Activated CD4-positive, alpha-beta T cell treated with anti-CD3 and anti-CD28 coated beads, Interleukin-2, amount 50 U/mL, for 24 hours (primary cell): Measurements from ENCODE around the gene SPAG16.

Experiments used
- DNase-seq, 2 donors: peaks; one replicate each; pipeline ENCODE4 v3.0.0-alpha.2; 2020; ENCODE audit warnings: low read depth in 1 of 2, low spot score in 1 of 2

SPAG16 gene

GRCh38 chr2:213537579-213537978 lies 253.3 kb downstream of the SPAG16 start:
- DNase-seq = no peak

DNA sequence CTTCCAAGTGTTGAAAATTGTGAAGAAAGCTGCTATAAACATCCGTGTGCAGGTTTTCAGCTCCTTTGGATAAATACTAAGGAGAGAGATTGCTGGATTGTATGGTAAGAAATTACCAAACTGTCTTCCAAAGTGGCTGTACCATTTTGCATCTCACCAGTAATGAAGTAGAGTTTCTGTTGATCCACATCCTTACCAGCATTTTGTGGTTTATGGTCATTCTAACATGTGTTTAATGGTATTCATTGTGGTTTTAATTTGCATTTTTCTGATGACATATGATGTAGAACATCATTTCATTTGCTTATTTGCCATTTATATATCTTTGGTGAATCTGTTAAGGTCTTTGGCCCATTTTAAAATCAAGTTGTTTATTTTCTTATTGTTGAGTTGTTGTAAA lies 260.7 kb downstream of the SPAG16 start:
- no peak for DNase-seq

DNA sequence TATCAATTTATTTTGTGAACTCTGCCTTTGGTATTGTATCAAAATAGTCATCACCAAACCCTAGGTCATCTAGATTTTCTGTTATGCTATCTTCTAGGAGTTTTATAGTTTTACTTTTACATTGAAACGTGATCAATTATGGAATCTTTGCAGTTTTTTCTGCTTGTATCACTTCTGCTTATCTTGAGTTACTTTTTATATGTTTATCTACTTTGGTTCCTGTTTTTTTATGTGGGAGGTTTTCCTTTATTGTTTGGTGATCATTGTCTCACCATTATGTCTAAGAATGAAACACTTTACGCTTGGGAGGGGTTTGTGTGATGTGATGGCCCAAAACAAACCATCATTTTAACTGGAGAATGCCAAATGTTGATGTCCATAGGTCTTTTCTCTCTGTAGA lies 261.2 kb downstream of the SPAG16 start:
- DNase-seq = no peak

DNA sequence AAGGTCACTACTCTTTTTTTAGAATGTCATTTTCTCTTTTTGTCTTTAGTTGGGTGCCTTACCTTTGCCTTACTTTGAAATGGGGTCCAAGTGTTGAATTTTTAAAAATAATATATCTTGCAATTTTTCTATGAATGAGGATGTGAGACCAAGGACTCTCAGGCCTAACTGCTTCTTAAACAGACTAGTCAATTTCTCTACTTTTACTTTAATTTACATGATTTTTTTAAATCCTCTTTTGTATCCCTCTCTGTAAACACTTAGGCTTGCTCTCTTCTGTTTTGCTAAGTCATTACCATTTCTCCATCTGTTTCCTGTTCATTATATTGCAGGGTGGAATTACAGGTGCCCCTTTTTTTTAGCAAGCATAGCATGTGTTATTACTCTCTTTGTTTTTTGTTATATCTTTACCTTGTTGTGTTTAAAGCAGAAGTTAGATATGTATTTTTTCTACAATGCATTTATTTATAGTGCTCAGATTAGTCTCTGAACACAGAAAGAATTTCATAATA lies 261.8 kb downstream of the SPAG16 start:
- DNase-seq = no peak

DNA sequence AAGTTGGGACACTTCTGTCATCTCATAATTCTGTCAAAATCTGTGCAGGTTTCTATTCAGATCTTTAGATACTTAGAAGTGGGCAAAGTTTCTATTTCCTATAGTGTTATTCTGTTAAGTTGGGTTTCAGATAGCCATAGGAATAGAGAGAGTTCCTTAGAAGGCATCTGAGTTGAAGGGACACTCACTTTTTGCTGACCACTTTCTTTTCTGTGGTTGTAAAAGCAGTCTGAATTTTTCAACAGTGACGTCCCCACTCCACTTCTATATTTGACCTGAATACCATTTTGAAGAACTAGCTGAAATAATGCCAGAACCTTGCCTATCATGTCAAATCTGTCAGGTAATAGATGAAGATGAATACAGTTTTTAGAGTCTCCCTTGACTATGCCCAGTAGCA lies 267.3 kb downstream of the SPAG16 start:
- no peak for DNase-seq

GRCh38 chr2:213559053-213559452 lies 274.8 kb downstream of the SPAG16 start:
- DNase-seq = no peak

DNA sequence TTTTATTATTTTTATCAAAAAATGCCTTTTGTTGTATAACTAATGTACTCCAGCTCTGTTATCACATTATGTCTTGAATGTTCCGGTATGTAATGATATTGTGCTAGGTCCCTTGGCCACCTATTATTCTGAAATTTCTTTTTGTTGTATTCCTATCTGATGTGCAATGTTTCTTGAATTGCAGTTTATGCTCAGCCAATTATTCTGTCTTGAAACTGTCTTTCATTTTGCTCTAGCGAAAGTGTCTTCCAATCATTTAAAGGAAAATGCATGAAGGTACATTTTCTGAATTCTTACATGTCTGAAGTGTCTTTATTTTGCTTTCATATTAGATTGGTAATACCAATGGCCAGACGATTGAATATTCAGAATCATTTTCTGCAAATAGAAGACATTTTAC lies 277.5 kb downstream of the SPAG16 start:
- DNase-seq = no peak

GRCh38 chr2:213562539-213563180 lies 278.4 kb downstream of the SPAG16 start:
- DNase-seq = no peak

DNA sequence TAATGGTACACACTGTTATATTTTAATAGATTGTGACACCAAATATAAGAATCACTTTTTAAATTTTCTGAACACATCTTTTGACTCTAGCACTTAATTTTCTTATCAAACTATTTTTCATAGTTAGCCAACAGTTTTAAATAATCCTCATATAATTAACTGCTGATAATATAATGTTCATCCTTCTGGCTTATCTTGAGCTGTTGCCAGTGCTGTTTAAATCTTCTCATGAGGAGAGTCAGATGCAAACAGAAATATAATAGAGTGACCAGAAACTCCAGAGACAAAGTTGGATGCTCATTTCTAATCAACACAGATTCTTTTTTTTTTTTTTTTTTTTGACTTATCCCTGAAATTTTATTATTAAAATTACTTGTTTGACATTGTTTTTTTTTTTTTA lies 282.6 kb downstream of the SPAG16 start:
- no peak for DNase-seq

DNA sequence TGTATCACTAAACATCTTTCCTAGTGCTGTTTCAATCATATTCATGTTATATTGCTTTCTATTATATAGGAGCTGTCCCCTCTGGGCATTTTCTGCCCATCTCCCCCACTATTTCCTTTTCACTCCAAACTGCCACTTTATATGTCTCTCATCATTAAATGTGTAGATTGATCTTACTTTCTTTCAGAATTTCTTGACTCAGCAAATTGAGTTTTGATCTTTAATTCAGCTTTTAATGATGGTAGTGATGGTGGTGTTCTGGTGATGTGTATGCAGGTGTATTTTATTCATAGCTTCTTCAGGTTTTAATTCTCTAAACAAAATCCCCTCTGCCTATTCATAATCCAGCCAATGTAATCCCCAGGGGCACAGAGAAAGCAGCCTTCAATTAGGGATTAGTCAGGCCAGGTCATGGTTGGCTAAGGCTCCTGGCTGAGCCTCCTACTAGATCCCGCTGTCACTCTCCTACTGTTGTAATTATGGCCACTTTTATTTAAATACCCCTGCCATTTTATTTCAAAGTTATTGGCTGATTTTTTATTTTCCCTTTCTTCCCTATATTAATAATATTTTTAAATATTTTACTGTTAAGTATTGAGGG lies 325.4 kb downstream of the SPAG16 start:
- DNase-seq = no peak

DNA sequence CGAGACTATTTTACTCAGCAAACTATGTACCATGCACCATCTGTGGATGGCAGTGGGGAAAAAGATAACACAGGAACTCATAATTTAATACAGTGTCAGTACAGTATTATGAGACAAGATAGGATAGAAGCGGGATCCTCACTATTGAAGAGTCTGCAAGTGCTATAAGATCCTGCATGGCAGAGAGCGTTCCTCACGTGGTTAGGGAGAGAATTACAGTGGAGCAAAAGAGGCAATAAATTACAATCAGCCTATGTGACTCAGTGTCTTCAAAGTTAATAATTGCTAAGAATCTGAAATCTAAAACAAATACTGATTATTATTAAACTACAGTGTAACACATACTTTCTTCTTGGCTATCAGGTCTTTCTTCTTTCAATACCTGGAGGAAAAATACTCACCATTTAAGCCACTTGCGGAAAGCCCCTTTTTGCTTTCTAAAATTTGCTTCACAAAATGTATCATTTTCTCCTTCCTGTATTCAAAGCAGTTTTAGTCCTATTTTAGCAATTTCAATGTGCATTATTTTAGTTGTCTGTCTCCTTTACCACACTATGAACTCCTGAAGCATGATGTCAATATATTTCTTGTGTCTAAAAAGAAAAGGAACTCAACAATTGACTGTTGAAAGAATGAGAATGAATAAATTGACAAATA lies 342.9 kb downstream of the SPAG16 start:
- DNase-seq = no peak

DNA sequence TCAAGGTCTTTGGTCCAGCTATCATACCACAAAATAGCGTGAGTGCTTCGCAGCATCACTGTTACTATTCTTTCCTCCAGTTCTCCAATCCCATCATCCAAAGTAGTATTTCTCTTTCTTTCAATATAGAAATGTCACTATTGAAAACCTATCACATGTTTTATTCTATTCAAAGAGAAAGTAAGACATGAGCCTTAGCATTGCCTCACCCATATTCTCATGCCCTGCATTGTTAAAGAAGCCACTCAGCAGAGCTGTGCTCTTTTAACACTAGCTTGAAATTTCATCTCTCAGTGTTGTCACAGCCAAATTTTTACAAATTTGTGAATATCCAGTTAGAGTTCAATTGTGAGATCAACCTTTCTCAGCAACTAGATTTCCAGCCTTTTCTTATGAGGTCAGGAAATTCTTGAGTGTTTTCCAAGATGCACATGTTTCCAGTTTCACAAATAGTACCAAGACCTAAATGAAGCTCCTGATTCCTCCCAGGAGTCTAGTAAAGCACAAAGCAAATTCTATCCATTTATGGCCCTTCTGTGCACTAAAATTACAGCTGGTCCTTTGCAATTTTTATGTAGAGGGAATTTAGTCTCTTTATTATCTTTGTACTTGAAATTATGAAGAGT lies 343.7 kb downstream of the SPAG16 start:
- DNase-seq = no peak

DNA sequence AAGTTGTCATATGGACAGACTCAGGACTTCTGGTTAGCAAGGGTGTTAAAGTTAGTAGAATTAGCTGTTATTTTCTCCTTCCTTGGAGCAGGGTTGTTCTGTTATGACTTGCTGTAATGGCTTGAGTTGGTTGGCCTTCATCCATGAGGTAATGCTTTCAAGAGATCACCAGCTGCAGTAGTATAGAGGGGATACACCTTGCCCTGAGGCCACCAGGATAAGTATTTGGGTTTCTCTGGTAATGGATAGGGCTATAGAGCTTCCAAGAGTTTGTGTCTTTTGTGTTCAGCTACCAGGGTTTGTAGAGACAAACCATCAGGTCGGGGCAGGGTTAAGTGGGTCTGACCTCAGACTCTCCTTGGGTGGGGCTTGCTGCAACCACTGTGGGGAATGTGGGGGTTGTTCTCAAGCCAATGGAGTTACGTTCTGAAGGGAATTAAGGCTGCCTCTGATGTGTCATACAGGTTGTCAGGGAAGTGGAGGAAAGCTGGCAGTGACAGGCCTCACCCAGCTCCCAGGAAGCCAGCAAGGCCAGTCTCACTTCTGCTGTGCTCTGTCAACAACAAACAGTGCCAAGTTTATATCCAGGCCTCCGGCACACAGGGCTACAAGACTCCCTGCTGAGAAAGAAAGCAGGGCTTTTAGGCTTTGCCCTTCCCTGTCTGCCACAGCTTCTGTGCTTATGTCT lies 356.6 kb downstream of the SPAG16 start:
- DNase-seq = no peak

GRCh38 chr2:213644926-213645325 lies 360.7 kb downstream of the SPAG16 start:
- DNase-seq = no peak

- no peak for DNase-seq
Measured at GRCh38 chr2:213649176-213649575, 364.9 kb downstream of the SPAG16 start.

GRCh38 chr2:213664817-213665216 lies 380.6 kb downstream of the SPAG16 start:
- DNase-seq = no peak

GRCh38 chr2:213669657-213670056 lies 385.4 kb downstream of the SPAG16 start:
- DNase-seq = no peak

- no peak for DNase-seq
Measured at GRCh38 chr2:213678437-213679218, 394.4 kb downstream of the SPAG16 start.

GRCh38 chr2:213679894-213680293 lies 395.6 kb downstream of the SPAG16 start:
- no peak for DNase-seq

- no peak for DNase-seq
Measured at GRCh38 chr2:213682276-213682675, 398.0 kb downstream of the SPAG16 start.

GRCh38 chr2:213688133-213688532 lies 403.9 kb downstream of the SPAG16 start:
- no peak for DNase-seq
